Measurements from ENCODE around the gene DUSP16. TPM values are rescaled to one million over a fixed set of nuclear protein-coding genes. Genes with fewer than 3 reads are reported as not detected.

Gene DUSP16
- total RNA-seq, 1 donor from 2014 or later: 2.0 TPM

GRCh38 chr12:12587878-12588277 lies 25.2 kb upstream of the DUSP16 start:
- Mint-ChIP-seq H3K27me3 (peaks cover 10% of the 10 kb centered on the region), H3K9me3 (peaks cover 3% of the 10 kb centered on the region), H3K36me3 (ENCODE audit: low read depth) (no peaks in the 10 kb centered on the region), H3K27ac (no peak overlapping the region), H3K4me1 (peaks cover 4% of the 10 kb centered on the region), H3K4me3 (no peak overlapping the region)
- no peak for ATAC-seq (ENCODE audit: low read depth)
- no peak for DNase-seq
- intact Hi-C loops (cut with micrococcal nuclease): no loop called here
- ChIA-PET POLR2A (interaction anchor here (0.6 kb wide), 1 partner anchor 402 kb away, joined by 5 read pairs; no protein-coding TSS in a partner anchor), CTCF (interaction anchor here (0.6 to 1.0 kb wide), 2 partner anchors 14 to 47 kb away, joined by 3 to 4 read pairs; no protein-coding TSS in a partner anchor)
- no peak for TF ChIP-seq CTCF (IDR thresholded peaks at IDR 0.05)

- POLR2A ChIA-PET: interaction anchor here (0.6 kb wide), 1 partner anchor 401 kb away, joined by 5 read pairs; no protein-coding TSS in a partner anchor
- DNase-seq (no peak), ATAC-seq (ENCODE audit: low read depth) (no peak)
- no peaks in the 10 kb centered on the region for H3K36me3 Mint-ChIP-seq (ENCODE audit: low read depth)
- H3K4me1 Mint-ChIP-seq: peaks cover 12% of the 10 kb centered on the region
- CTCF ChIA-PET: no interaction called here
- no peak overlapping the region for H3K27ac Mint-ChIP-seq
- H3K9me3 Mint-ChIP-seq: peaks cover 3% of the 10 kb centered on the region
- no peak overlapping the region for H3K4me3 Mint-ChIP-seq
- TF ChIP-seq CTCF (IDR thresholded peaks at IDR 0.05): no peak
- peaks cover 9% of the 10 kb centered on the region for H3K27me3 Mint-ChIP-seq
- intact Hi-C loops (cut with micrococcal nuclease): no loop called here
These were observed 24.4 kb upstream of the DUSP16 start for GRCh38 chr12:12586879-12587675.

GRCh38 chr12:12585115-12585863 lies 22.6 kb upstream of the DUSP16 start:
- Mint-ChIP-seq H3K36me3 (ENCODE audit: low read depth) (no peaks in the 10 kb centered on the region), H3K4me1 (peaks cover 12% of the 10 kb centered on the region), H3K27ac (no peak overlapping the region), H3K4me3 (no peak overlapping the region), H3K9me3 (peaks cover 3% of the 10 kb centered on the region), H3K27me3 (peaks cover 7% of the 10 kb centered on the region)
- TF ChIP-seq CTCF (IDR thresholded peaks at IDR 0.05): no peak
- ChIA-PET CTCF (no interaction called here), POLR2A (interaction anchor here (0.5 kb wide), 1 partner anchor 312 kb away, joined by 3 read pairs; no protein-coding TSS in a partner anchor)
- ATAC-seq (ENCODE audit: low read depth) (no peak), DNase-seq (no peak)
- intact Hi-C loops (cut with micrococcal nuclease): no loop called here

GRCh38 chr12:12583510-12584178 lies 21.0 kb upstream of the DUSP16 start:
- Mint-ChIP-seq H3K4me3 (no peak overlapping the region), H3K9me3 (peaks cover 3% of the 10 kb centered on the region), H3K36me3 (ENCODE audit: low read depth) (no peaks in the 10 kb centered on the region), H3K27ac (no peak overlapping the region), H3K4me1 (peaks cover 12% of the 10 kb centered on the region), H3K27me3 (peaks cover under 1% of the 10 kb centered on the region)
- ChIA-PET CTCF (no interaction called here), POLR2A (no interaction called here)
- intact Hi-C loops (cut with micrococcal nuclease): loop anchor here (2.0 kb wide), 1 partner anchor 27 kb away; the partner anchor contains the start of gene CREBL2
- ATAC-seq (ENCODE audit: low read depth): no peak
- no peak for TF ChIP-seq CTCF (IDR thresholded peaks at IDR 0.05)
- no peak for DNase-seq
